GM12892 (cell line): ENCODE results near the gene SH3RF3.

ENCODE experiments used
- POLR2A ChIP-seq: IDR thresholded peaks from 2 replicates; pipeline ENCODE4 v1.6.1; 2011; ENCODE audit warnings: low read depth, low read length, control low read depth
- POLR2AphosphoS5 ChIP-seq: IDR thresholded peaks from 2 replicates; pipeline ENCODE4 v1.6.1; 2011; ENCODE audit warnings: low read depth, low read length, control low read depth

DNA sequence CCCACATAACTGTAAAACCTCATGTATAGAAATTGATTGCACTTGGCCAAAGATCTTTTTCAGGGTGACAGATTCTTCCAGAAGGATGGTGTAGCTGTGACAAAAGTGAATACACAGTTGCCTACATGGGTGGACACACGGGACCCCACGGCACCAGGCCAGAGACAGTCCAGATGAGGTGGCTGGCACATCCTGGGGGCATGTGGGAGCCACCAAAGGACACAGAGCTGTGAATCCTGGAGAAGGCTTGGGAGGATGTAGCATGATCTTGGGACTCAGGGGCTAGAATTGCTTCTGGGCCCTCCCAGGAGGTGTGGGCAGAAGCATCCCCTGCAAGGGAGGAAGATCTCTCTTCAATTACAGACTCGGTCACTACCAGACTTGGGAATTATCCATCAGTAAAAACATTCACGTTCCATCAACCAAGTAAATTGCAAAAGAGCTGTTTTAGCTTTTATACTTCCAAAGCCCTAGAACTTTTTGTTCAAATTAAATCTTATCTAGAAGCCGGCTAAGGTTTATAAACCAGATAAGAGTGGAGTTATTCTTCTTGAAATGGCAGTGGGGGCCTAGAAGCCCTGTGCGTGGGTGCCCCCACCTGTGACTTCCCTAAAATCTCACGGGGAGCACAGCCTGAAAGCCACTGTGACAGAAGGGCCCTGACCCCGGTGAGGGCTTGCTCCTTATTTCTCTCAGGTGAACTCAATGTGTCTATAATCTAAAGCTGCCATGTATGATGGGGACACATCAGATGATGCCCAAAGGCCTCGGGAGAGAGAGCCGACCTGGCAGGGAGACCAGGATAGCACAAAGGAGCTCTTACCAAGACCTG lies 403.1 kb downstream of the SH3RF3 start:
- TF ChIP-seq POLR2A, result no peak
- TF ChIP-seq POLR2AphosphoS5, result no peak
